OCI-LY3 (cell line): ENCODE measurements around the gene WDSUB1.

Experiments used
- H2AFZ ChIP-seq: fragments of 200-600, 300-600 bp; shearing (Covaris generic); 2 replicates; pipeline ENCODE4 v1.6.0; 2014; ENCODE audit warnings: antibody characterized with exemption, low read depth, low read length
- H3K27ac ChIP-seq: fragments of 200-600, 300-600 bp; sonication (generic); 2 replicates; pipeline ENCODE4 v1.5.1; 2014; ENCODE audit warnings: mild to moderate bottlenecking, low read length, moderate library complexity, mixed read lengths
- H3K27me3 ChIP-seq: fragments of 200-600, 300-600 bp; sonication (generic); 2 replicates; pipeline ENCODE4 v1.6.1; 2014; ENCODE audit warnings: low read depth, low read length, mixed read lengths
- H3K36me3 ChIP-seq: fragments of 200-600, 300-600 bp; sonication (generic); replicated peaks from 2 replicates; pipeline ENCODE3; 2014; ENCODE audit warnings: low read depth, low read length, mixed read lengths
- H3K4me1 ChIP-seq: fragments of 300-600, 200-600 bp; sonication (generic); 2 replicates; pipeline ENCODE4 v1.6.1; 2014; ENCODE audit warnings: low read length, mixed read lengths
- H3K4me2 ChIP-seq: fragments of 200-600, 300-600 bp; sonication (generic); 2 replicates; pipeline ENCODE4 v1.6.1; 2014; ENCODE audit warnings: low read length, mixed read lengths
- H3K4me3 ChIP-seq: fragments of 300-600, 200-600 bp; sonication (generic); 2 replicates; pipeline ENCODE4 v1.5.1; 2014; ENCODE audit warnings: antibody characterized with exemption, mild to moderate bottlenecking, low read length, moderate library complexity
- H3K79me2 ChIP-seq: fragments of 300-600, 200-600 bp; shearing (Covaris generic); 2 replicates; pipeline ENCODE4 v1.6.1; 2014; ENCODE audit warnings: mild to moderate bottlenecking, low read length, mixed read lengths
- H3K9ac ChIP-seq: fragments of 300-600, 200-600 bp; shearing (Covaris generic); 2 replicates; pipeline ENCODE4 v1.6.0; 2014; ENCODE audit warnings: mild to moderate bottlenecking, low read length, moderate library complexity
- H3K9me3 ChIP-seq: fragments of 200-600, 300-600 bp; shearing (Covaris generic); 2 replicates; pipeline ENCODE4 v1.6.1; 2014; ENCODE audit warnings: low read length, mixed read lengths; ENCODE audit not compliant: insufficient read depth
- H4K20me1 ChIP-seq: fragments of 200-600, 300-600 bp; sonication (generic); 2 replicates; pipeline ENCODE4 v1.6.1; 2016; ENCODE audit warnings: low read length, mixed read lengths; ENCODE audit not compliant: insufficient read depth
- CTCF ChIP-seq: fragments of 200-600, 300-600 bp; sonication (generic); IDR thresholded peaks from 2 replicates; pipeline ENCODE4 v1.5.1; 2014; ENCODE audit warnings: antibody characterized with exemption, low read length, low read depth
- EZH2phosphoT487 ChIP-seq: fragments of 200-600 bp; shearing (Covaris generic); IDR thresholded peaks from 2 replicates; pipeline ENCODE4 v1.6.1; 2018; ENCODE audit warnings: antibody characterized with exemption, mixed run types, low read depth

The WDSUB1 gene

GRCh38 chr2:159262226-159262625 lies 24.3 kb downstream of the WDSUB1 start:
- no peak overlapping the region for H3K27ac ChIP-seq
- no peaks in the 10 kb centered on the region for H3K79me2 ChIP-seq
- H3K9ac ChIP-seq, result no peak overlapping the region
- no peaks in the 10 kb centered on the region for H3K27me3 ChIP-seq
- no peaks in the 10 kb centered on the region for H4K20me1 ChIP-seq
- H3K9me3 ChIP-seq, result no peaks in the 10 kb centered on the region
- no peak overlapping the region for H2AFZ ChIP-seq
- H3K4me2 ChIP-seq, result no peak overlapping the region
- H3K4me1 ChIP-seq, result no peaks in the 10 kb centered on the region
- peaks cover 2% of the 10 kb centered on the region for H3K36me3 ChIP-seq
- no peak overlapping the region for H3K4me3 ChIP-seq
- no peak for TF ChIP-seq CTCF
- TF ChIP-seq EZH2phosphoT487, result no peak

GRCh38 chr2:159256159-159256558 lies 30.3 kb downstream of the WDSUB1 start:
- Histone ChIP-seq H4K20me1 (no peaks in the 10 kb centered on the region), H3K4me3 (no peak overlapping the region), H3K4me2 (no peak overlapping the region), H3K4me1 (no peaks in the 10 kb centered on the region), H3K27me3 (no peaks in the 10 kb centered on the region), H3K9me3 (no peaks in the 10 kb centered on the region), H3K79me2 (no peaks in the 10 kb centered on the region), H3K36me3 (no peaks in the 10 kb centered on the region), H3K9ac (no peak overlapping the region), H3K27ac (no peak overlapping the region), H2AFZ (no peak overlapping the region)
- TF ChIP-seq EZH2phosphoT487 (no peak), CTCF (no peak)

DNA sequence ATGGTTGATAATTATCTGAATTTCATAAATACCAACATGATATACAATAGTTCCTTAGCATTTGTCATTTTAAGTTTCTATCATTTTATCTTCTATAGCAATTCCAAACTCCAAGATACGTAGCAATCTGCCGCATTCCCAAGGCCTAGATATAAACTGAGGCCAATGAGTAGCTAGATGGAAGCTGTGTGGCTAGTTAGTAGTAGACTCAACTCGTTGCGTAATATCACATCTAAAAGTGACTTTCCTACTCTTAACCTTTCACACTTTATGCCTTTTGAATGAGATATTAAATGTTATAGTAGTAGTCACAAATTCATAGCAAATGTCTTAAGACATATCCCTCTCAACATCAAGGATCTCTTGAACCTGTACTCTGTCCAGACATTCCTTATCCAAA lies 33.6 kb downstream of the WDSUB1 start:
- H3K79me2 ChIP-seq, result no peaks in the 10 kb centered on the region

More for the DNA sequence above, 33.6 kb downstream of the WDSUB1 start:
- Histone ChIP-seq H4K20me1 (no peaks in the 10 kb centered on the region), H3K9me3 (no peaks in the 10 kb centered on the region), H3K36me3 (no peaks in the 10 kb centered on the region), H2AFZ (no peak overlapping the region), H3K4me1 (peaks cover 8% of the 10 kb centered on the region), H3K27me3 (no peaks in the 10 kb centered on the region), H3K4me3 (no peak overlapping the region), H3K9ac (no peak overlapping the region), H3K27ac (no peak overlapping the region), H3K4me2 (no peak overlapping the region)
- TF ChIP-seq EZH2phosphoT487 (no peak), CTCF (no peak)
